Fibroblast of the aortic adventitia (primary cell): Measurements from ENCODE around the gene TOR1B. TPM values are rescaled to one million over a fixed set of nuclear protein-coding genes. Genes with fewer than 3 reads are reported as not detected.

ENCODE experiments used
- DNase-seq: peaks from one replicate; pipeline ENCODE4 v3.0.0-alpha.2; 2010; ENCODE audit warnings: low read depth
- H3K4me3 ChIP-seq: 2 replicates; pipeline ENCODE4 v1.5.1; 2011; ENCODE audit warnings: low read depth, mild to moderate bottlenecking, control low read depth, low read length, moderate library complexity
- CTCF ChIP-seq: IDR thresholded peaks from 2 replicates; pipeline ENCODE4 v1.5.1; 2011; ENCODE audit warnings: mild to moderate bottlenecking, low read length, control low read depth, inconsistent platforms; ENCODE audit not compliant: insufficient read depth
- total RNA-seq: library from RNA; depleted of rRNA; stranded (reverse); fragments of >200 nt; gene quantifications from 2 replicates; pipeline ENCODE4 v1.2.3, GENCODE V29; 2012; ENCODE audit warnings: low replicate concordance

Gene TOR1B
- total RNA-seq, 1 donor = 24.9 TPM

- no peak for DNase-seq
- TF ChIP-seq CTCF = no peak
- no peak overlapping the region for H3K4me3 ChIP-seq
Observed at GRCh38 chr9:129806061-129806460, 3.1 kb downstream of the TOR1B start.

DNA sequence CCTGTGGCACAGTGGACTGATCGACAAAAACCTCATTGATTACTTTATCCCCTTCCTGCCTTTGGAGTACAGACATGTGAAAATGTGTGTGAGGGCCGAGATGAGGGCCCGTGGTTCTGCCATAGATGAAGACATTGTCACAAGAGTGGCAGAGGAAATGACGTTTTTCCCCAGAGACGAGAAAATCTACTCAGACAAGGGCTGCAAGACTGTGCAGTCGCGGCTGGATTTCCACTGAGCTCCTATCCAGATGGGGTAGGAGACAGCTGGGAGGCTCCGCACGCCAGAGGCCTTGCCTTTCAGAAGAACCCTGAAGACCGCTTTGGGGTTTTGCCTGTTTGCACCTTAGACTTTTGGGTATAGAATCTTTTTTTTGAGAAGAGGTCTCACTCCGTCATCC, 6.4 kb downstream of the TOR1B start:
- DNase-seq = no peak
- no peak for TF ChIP-seq CTCF
- no peak overlapping the region for H3K4me3 ChIP-seq

DNA sequence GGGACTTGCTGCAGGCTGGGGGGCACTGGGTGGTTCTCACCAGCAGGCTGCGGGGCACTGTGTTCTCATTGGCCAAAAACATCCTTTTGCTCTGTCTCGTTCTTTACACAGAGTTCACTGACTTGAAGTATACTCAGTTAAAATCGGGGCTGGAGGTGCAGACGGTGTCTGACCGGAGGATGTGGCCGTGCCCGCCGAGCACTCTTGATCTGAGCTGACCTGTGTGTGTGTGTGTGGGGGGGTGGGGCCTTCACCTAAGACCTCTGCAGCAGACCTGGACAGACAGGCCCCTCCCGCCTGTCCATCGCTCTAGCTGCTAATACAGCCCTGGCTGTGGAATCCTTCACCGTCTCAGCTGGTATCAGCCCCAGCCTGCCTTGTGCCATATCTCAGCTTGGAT, 7.1 kb downstream of the TOR1B start:
- no peak for TF ChIP-seq CTCF
- H3K4me3 ChIP-seq = no peak overlapping the region
- DNase-seq = no peak

DNA sequence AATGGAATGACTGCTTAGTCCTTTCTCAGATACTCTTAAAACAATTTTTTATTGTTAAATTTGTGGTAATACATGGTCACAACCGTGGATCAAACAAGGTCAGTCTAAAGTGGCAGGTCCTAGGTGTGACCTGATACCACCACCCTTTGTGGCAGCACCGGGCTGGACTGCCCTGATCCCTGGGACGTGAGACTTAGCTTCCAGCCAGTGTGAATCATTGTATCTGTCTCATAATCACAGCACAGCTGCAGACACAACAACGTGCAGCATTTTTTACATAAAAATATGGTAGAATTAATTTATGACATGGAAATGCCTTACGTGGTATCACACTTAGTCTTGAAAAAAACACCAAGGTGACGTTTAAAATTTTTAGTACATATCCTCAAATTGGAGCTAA, 7.8 kb downstream of the TOR1B start:
- TF ChIP-seq CTCF = no peak
- no peak for DNase-seq

DNA sequence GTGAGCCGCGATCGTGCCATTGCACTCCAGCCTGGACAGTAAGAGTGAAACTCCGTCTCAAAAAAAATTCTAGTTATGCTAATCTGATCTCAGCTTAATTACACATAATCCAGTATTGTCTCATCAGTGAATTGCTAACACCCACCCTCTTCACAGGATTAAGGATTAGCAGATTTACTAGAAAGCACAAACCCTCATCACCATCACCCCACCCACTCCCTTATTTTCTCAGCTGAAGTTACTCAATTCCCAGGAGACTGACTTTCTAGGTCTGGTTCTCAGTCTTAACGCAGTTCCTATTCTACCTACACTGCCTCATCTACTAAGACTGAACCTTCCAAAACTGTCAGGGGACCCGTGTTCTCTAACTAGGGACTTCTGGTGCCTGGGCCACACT, 9.0 kb downstream of the TOR1B start:
- DNase-seq = no peak
- TF ChIP-seq CTCF = no peak
- no peak overlapping the region for H3K4me3 ChIP-seq

More for the DNA sequence above, 7.8 kb downstream of the TOR1B start:
- H3K4me3 ChIP-seq = no peak overlapping the region

DNA sequence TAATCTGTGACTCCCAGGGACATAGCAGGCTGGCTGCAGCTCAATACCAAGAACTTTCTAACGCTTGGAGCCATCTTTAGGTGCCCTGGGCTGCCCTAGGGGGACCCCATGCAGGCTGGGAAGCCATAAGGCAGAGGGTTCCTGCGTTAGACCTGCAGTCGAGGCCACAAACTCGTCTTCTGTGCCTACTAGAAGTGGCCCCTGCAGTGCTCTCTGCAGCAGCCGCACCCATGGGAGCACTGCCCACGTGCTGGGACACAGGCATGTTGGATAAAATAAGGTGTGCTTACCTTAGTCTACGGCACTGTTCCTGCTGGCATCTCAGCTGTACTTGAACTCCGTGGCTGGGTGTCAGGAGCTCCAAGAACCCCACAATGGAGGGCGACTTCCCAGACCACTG, 9.4 kb downstream of the TOR1B start:
- no peak overlapping the region for H3K4me3 ChIP-seq
- no peak for TF ChIP-seq CTCF
- DNase-seq = no peak

DNA sequence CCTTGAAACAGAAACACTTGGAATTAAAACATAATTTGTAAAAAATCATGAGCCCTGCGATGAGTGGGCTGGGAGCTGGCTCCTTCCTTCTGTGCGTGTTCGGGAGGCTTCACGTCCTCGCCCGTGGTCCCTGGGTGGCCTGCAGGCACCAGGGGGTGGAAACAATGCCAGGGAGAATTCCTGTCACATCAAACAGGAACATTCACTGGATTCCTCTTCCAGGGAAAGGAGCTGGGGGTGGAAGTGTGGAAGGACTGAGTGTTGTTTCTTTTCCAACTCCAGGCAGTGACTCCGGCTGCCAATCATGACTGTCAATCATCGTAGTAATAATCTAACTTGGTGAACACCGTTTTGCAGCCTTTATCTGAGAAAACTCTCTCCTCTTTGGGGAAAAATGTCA, 10.7 kb downstream of the TOR1B start:
- no peak for DNase-seq
- no peak for TF ChIP-seq CTCF
- no peak overlapping the region for H3K4me3 ChIP-seq
